ENCODE data around the gene SMG7. TPM values are rescaled to one million over a fixed set of nuclear protein-coding genes. Genes with fewer than 3 reads are reported as not detected.

SMG7 gene
- total and polyA plus RNA-seq, 2 of the 4 experiments (the other 2 are of a cell fraction): 18.1 to 22.6 TPM

- ATAC-seq (ENCODE audit: low read depth): peak; percentile 22; the same call in 1 of the 2 replicates
- POLR2A ChIA-PET (ENCODE audit: unreplicated experiment): interaction anchor here (0.6 kb wide), 1 partner anchor 244 kb away, joined by 12 read pairs; no protein-coding TSS in a partner anchor
- dilution Hi-C loops (cut with HindIII; ENCODE audit: low sequenced_read_pairs, unreplicated experiment): no loop called here
These were observed 126.1 kb downstream of the SMG7 start for GRCh38 chr1:183598386-183598785.

More at GRCh38 chr1:183598386-183598785, 126.1 kb downstream of the SMG7 start:
- Histone ChIP-seq H3K9me1 (ENCODE audit: insufficient read depth, low read length) (no peaks in the 10 kb centered on the region), H2BK20ac (ENCODE audit: low read depth, low read length) (no peak overlapping the region), H3K79me1 (ENCODE audit: low read depth in 1 of 2, low read length in 2 of 2) (no peaks in the 10 kb centered on the region), H4K8ac (ENCODE audit: low read depth in 2 of 2, low read length in 2 of 2) (no peak overlapping the region), H3K4me2 (ENCODE audit: low read depth, low read length) (no peak overlapping the region), H3K36me3 (ENCODE audit: control insufficient read depth, insufficient read depth, low read length) (no peaks in the 10 kb centered on the region), H3K27me3 (ENCODE audit: control insufficient read depth, insufficient read depth, low read length) (no peaks in the 10 kb centered on the region), H3K27ac (ENCODE audit: insufficient read depth, low read length) (no peak overlapping the region), H3K9me3 (ENCODE audit: control insufficient read depth, insufficient read depth, low read length) (no peaks in the 10 kb centered on the region), H3K23ac (ENCODE audit: low read depth, low read length) (no peak overlapping the region), H2AK9ac (replicated peaks; ENCODE audit: low read depth, low read length, poor library complexity) (no peak overlapping the region), H2AFZ (replicated peaks; ENCODE audit: low read length, poor library complexity) (no peak overlapping the region), H2BK5ac (ENCODE audit: low read depth, low read length, poor library complexity, severe bottlenecking) (no peak overlapping the region), H3K14ac (replicated peaks; ENCODE audit: low read depth, low read length) (no peak overlapping the region), H3K18ac (ENCODE audit: low read depth, low read length) (no peak overlapping the region), H3K4me1 (ENCODE audit: control insufficient read depth, insufficient read depth, low read length) (peaks cover 5% of the 10 kb centered on the region; the same call in 1 of the 2 replicates), H4K20me1 (ENCODE audit: insufficient read depth, low read length) (no peaks in the 10 kb centered on the region), H2AK5ac (ENCODE audit: low read depth, low read length) (no peak overlapping the region), H4K91ac (ENCODE audit: insufficient read depth, low read depth, low read length) (no peak overlapping the region), H3K56ac (ENCODE audit: extremely low read depth, insufficient read depth, low read length) (no peak overlapping the region), H3K4ac (ENCODE audit: low read depth, low read length) (no peak overlapping the region), H3K4me3 (ENCODE audit: insufficient read depth, low read depth, low read length) (no peak overlapping the region), H2BK15ac (ENCODE audit: low read depth, low read length) (no peak overlapping the region), H3K9ac (ENCODE audit: low read depth, low read length) (no peak overlapping the region), H2BK120ac (ENCODE audit: low read depth, low read length) (no peak overlapping the region), H4K5ac (ENCODE audit: low read depth, low read length) (no peak overlapping the region)
- peak; percentile 30 for DNase-seq
- intact Hi-C loops (cut with micrococcal nuclease) (no loop called here), in situ Hi-C loops (cut with MboI; ENCODE audit: low sequenced_read_pairs) (no loop called here)
- CTCF ChIA-PET: interaction anchor here (1.2 kb wide), 1 partner anchor 11 kb away, joined by 3 read pairs; no protein-coding TSS in a partner anchor
- TF ChIP-seq MAFK (IDR thresholded peaks at IDR 0.05; ENCODE audit: low read depth, low read length): no peak
- TF ChIP-seq POLR2A (IDR thresholded peaks at IDR 0.05; ENCODE audit: low read depth, low read length): no peak
- no peak for TF ChIP-seq CTCF (conservative IDR thresholded peaks at IDR 0.05; ENCODE audit: low read depth, low read length)
- TF ChIP-seq RFX5 (IDR thresholded peaks at IDR 0.05; ENCODE audit: low read depth, low read length): no peak
- TF ChIP-seq BHLHE40 (IDR thresholded peaks at IDR 0.05; ENCODE audit: low read depth, low read length): no peak
- TF ChIP-seq RCOR1 (IDR thresholded peaks at IDR 0.05; ENCODE audit: insufficient replicate concordance, low read length): no peak
- no peak for TF ChIP-seq CHD1 (IDR thresholded peaks at IDR 0.05; ENCODE audit: low read depth, low read length)
- TF ChIP-seq RAD21 (IDR thresholded peaks at IDR 0.05; ENCODE audit: low read length): no peak
- TF ChIP-seq FOS (IDR thresholded peaks at IDR 0.05; ENCODE audit: low read depth, low read length): no peak
- no peak for TF ChIP-seq NFE2L2 (IDR thresholded peaks at IDR 0.05; ENCODE audit: low read depth, low read length)
- no TSS peak for BruUV-seq (replicated peaks)
- WGBS, 2 experiments (ENCODE audit: extremely low coverage in 2 of 2, insufficient read length in 1 of 2): 60% methylated on average over 1 of the region's 2 CpGs; no CpG with 5 or more reads in 1 of the 2 experiments

Measured in IMR-90 (cell line).